NCI-H446 (cell line): ENCODE measurements around the gene GCNA.

Experiments used
- DNase-seq, 2 experiments: peaks; one replicate each; lab custom pipeline; 2025; lab: John Stamatoyannopoulos, UW

GCNA gene

DNA sequence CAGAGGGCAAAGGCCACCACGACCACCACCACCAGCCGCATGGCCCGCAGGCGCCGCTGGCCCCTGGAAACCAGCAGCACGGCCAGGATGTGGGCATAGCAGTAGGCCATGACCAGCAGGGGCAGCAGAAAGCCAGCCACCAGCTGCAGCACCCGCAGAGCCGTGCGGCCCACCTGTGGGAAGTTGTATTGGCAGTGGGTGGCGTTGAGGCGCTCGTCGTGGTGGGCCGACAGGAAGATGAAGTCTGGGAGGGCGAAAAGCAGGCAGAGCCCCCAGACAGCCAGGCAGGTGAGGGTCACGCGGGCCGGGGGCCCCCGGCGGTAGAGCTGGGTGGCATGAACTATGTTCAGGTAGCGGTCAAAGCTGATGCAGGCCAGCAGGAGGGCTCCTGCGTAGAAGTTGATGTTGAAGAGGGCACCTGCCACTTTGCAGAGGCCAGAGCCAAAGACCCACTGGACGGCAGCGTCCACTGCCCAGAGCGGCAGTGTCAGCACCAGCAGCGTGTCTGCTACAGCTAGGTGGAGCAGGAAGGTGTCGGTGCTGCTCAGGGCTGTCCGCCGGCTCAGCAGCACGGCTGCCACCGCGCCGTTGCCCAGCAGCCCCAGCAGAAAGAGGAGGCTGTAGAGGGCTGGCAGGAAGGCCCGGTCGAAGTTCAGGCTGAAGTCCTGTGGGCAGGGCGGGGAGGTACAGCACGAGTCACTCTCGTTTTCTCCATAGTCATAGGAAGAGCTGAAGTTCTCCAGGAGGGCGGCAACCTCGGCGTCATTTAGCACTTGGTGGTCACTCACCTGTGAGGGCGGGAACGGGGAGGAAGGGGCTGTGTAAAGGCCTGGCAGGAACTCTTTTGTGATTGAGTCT, 38.7 kb downstream of the GCNA start:
- no peak for DNase-seq

DNA sequence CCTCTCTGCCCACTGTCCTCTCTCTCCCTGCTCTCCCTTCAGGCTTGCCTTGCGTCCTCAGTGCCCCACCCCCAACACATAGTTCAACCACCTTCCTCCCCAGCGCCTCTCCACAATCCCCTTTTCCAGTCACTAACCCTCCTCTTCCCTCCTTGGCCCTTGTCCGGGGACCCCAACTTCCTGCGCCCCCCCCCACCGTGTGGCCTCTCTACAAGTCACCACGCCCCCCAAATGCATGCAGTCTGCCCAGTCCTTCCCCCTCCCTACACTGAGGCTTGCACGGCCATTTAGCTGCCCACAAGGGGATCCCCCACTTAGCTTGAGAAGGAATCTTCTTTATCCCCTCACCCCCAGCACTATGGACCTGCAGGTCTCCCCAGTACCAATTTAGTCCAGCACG, 39.5 kb downstream of the GCNA start:
- DNase-seq: no peak

DNA sequence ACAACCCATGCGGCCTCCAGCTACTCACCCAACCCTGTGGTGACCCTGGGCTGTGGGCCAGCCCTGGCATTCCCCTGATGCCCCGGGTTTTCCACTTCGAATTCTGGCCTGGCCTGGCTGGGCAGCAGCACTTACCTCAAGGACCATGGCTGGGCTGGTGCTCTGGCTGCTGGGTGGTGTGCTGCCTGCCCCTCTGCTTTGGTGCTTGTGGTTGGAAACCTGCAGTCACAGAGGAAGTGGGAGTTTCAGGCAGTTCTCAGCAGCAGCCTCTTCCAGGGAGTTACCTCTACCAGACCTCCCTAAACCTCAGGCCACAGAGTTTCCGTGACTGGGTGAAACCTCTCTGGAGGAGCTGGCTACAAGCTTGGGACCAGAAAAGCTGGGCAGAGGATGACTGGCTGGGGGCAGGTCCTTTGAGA, 40.1 kb downstream of the GCNA start, which contains the start of gene CXCR3:
Gene CXCR3, minus strand, starts transcription at position 209 of the 419 bp plus-strand sequence. Its CDS starts 62 bp downstream, at position 147.
- no peak for DNase-seq

DNA sequence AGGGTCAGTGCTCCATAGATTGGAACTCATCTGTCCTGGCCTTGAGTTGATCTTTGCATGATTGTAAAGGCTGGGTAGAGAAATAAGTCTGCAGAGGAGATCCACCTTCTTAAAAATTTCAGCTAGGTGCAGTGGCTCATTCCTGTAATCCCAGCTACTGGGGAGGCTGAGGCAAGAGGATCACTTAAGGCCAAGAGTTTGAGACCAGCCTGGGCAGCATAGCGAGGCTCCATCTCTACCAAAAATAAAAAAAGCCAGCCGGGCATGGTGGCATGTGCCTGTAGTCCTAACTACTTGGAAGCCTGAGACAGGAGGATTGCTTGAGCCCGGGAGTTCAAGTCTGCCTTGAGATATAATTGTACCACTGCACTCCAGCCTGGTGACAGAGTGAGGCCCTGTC, 40.5 kb downstream of the GCNA start:
- no peak for DNase-seq

DNA sequence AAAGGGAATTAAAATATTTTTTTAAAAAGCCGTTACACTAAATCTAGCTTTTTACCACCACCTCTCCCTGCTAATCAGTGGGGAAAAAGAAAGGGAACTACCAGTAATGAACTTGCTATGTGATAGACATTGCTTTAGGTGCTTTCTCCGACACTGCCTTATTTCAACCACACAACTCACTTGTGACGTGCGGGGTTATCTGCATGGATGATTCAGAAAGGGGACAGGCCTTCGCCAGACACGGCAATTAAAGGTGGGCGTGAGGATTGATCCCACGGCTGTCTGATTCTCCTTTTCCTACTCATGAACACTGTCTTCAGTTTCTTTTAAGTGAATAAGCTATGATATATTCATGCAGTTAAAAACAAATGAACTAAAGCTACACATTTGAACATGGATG, 41.0 kb downstream of the GCNA start:
- no peak for DNase-seq

DNA sequence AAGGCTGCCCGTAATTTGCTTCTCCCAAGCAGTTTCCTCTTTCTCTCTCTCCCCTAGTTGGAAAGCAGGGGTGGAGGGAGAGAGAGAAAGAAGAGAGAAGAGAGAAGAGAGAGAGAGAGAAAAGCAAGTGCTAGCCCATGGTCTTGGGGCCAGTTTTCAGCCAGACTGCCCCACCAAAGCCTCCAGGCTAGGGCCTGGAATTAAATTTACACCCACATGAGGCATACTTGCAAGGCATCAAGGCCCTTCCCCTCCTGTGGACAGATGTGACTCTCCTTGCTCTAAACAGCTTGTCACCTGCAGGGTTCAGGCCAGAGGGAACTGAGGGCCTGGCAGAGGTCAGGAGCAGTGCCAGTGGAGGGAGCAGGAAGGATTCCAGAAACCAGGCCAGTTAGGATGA, 41.7 kb downstream of the GCNA start:
- DNase-seq: no peak

DNA sequence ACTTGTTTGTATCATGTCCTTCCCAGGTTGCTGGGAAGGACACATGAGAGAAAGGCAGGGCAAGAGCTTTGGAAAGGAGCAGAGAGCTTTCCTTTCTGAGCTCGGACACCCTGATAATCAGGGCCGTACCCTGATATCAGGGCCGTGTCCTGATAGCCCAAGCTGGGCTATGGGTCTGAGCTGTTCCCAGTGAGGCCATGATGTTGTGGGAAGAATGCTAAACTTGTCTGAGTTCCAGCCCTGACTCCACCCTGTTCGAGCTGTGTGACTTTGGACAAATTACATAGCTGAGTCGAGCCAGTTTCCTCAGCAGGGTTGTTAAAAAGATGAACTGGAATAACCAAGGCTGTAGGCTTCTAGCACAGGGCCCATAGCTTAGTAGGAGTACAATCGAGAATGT, 43.4 kb downstream of the GCNA start:
- no peak for DNase-seq

DNA sequence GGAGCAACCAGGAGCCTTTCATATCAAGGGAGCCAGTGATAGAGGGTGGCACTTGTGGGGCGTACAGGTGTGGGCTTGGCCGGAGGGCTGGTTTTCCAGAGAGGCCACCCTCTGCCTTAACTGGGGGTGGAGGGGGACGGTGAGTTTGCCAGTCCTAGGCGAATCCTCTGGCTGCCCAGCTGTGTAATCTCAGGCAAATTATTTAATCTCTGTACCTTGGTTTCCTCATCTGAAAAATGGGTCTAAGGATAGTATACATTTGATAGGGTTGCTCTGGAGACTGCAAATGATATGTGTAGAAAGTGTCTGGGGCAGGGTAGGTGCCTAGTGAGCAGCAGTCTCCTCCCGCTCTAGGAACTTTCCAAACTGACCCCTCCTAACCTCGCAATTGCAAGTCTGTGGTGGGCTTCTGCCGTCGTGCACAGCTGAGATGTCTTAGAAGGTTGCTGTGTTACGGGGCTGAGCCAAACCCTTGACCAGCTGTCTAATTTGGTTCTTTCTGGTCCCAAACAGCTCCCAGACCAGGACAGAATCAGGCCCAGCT, 43.9 kb downstream of the GCNA start:
- no peak for DNase-seq

DNA sequence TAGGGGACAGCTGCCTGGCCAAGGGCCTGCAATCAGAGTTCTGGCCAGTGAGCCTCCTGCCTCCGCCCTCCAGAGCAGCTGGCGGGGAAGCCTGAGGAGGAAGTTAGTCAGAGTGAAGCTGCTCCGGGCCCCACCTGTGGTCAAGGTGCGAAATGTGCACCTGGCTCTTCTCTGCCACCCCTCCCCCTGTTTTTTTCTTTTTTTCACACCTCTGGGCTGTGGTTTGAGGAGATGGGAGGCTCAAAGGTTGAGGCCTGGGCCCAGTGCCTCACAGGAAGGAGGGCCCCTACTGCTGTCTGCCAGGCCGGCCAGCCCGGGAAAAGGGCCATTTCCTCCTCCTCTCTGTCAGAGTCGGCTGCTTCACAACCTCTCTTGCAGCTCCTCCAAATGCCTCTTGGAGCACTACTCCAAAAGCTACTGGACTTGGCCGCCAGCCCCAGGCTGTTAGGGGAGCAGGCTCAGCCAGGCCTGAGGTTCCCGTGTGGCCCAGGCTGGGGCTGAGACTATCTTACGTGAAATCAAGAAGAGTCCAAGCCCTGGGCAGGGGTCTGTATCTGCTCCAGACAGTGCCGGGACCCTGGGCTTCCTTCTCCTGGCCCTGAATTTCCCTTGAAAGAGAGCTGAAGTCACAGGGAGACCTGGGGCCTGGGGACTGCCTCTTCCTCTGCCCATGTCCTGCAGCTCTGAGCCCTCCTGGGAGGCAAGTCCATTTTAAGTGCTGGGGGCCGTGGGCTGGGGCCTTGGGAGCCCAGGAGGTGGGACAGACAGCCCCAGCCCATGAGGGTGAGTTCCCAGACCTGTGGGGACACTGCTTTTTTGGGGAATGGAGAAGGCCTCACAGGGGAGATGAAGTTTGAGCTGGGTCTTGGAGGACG, 44.6 kb downstream of the GCNA start:
- DNase-seq: peak; percentile 15 to 67

DNA sequence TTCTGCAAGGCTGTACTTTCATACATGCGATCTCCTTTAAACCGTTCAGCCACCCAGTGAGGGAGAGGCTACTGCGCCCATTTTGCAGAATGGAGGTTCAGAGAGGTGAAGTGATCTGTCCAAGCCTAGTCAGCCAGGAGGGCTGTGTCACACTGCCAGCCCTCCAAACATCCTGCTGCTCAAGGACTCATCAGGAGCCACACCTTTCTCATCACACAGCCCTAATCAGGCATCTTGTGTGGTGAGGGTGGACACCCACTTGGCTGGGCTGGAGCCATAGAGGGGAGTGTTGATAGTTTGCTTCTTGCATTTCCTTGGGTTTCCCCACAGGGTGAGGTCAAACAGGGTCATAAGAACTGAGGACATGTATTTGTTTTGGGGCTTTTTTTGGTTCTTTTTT, 45.5 kb downstream of the GCNA start:
- DNase-seq: no peak

DNA sequence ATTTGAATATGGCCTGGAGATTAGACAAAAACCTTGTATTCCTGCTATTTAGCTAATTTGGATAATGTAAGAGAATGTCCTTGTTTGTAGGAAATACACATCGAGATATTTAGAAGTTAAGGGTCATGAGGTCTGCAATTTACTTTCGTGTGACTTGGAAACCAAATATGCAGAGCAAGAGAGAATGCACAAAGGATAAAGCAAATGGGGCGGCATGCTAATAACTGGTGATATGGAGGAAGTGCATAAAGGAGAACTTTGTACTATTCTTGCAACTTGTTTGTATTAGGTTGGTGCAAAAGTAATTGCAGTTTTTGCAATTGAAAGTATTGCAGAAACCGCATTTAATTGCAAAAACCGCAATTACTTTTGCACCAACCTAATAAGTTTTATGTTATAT, 47.2 kb downstream of the GCNA start:
- no peak for DNase-seq

DNA sequence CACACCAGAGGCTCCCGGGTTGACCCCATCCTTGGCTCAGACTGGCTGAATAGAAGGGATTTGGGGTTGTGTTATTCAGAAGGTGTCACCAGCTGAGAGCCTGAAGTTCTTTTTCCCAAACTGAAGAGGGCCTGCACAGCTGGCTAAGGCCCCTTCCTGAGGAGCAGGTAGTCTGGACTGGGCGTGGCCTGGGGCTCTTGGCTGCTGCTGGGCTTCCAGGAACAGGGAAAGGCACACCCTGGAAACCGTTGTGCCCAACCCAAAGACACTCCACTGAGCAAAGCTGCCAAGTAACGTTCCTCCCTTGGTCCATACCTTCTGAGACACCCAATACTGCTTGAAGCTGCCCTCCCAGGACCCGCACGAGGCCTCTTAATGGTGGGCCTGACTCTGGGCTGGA, 48.3 kb downstream of the GCNA start:
- no peak for DNase-seq

DNA sequence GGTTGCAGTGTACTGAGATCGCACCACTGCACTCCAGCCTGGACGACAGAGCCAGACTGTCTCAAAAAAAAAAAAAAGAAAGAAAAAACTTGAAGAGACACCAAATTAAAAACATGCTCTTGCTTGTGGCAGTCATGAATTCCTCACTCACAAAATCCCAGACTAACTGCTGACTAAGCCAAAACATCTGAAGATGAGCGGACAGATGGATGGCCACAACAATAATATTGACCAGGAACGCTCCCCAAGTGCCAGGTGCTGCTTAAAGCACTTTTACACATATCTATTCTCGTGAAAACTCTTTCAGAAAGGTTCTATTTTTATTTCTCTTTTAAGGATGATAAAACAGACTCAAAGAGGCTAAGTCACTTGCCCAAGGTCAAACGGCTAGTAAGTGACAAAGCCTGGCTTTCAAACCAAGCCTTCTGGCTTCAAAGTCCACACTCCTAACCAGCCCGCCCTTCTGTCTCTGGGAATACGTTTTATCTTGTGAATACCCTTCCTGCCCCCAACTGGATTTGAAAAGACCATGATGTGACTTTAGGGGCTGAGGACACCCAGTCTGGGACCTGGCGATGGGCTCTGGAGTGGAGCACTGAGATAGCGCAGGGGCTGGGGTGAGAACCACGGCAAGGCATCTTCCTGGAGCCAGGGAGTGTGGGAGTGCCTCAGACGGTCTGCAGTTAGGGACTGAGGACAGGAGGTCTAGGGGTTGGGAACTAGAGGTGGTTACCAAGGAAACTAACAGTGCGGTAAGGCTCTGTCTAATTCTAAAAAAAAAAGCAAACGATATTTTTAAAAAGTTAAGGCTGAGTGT, 49.6 kb downstream of the GCNA start:
- no peak for DNase-seq

DNA sequence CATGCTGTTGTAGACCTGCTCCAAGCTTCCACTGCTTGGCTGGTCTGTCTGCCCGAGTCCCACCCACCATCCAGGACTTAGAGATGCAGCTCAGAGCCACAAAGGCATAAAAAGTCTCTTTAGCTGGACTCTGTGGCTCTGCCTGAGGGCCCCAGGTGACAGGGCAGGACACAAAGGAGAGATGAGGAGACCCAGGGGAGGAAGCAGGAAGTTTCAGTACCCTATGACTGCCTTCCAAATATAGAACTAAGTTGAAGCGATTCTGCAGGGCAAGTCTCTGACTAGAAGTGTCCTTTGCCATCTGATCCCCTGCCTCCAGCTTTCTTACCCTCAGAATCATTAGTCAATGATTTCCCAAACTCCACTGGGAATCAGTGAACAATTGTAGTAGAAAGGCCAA, 51.2 kb downstream of the GCNA start:
- DNase-seq: no peak

DNA sequence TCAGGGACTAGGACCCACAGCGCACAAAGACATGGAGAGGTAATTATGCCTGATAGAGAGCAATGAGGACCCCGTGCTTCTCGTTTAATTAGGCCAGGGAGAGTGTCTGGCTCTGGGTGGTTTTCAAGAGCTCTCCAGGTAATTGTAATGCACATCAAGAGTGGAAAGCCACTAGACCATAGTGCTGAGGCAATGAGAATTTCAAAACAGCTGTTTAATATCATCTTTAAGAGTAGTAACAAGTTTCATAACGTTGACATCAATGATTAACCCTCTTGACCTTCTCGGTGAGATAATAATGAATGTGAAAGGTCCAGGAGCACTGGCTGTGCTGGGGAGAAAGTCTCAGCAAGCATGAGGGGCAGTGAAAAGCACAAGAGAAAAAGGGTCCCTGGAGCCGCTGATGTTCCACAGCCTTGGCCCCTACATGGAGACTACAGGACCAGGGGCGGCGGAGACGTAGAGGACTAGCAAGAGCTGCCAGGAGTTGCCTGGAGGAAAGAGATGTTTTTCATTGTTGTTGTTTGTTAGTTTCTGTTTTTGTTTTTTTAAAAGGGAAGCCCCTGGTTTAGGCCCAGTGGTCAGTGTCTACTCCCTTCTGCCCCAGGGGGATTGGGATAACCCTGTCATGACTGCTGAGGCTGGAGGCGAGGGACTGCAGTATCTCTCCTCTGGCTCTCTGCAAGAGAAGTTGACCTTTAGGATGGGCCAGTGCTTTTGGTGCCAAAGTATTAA, 54.9 kb downstream of the GCNA start:
- no peak for DNase-seq

DNA sequence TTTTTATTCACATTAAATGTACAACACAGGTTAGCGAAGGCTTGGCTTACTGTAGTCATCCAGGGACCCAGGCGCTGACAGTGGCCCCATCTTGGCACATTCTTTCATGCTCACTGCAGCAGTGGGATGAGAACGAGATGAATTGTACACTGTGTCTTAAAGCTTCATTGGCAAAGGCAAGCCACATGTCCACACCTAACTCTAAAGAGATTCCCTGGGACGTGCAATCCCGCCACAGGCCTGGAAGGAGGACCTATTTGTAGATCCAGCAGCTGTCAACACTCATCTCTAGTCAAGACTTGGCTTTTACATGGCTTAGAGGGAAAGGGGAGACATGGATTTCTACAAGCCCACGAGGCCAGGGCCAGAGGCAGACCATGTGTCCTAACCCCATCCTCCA, 56.1 kb downstream of the GCNA start:
- no peak for DNase-seq

DNA sequence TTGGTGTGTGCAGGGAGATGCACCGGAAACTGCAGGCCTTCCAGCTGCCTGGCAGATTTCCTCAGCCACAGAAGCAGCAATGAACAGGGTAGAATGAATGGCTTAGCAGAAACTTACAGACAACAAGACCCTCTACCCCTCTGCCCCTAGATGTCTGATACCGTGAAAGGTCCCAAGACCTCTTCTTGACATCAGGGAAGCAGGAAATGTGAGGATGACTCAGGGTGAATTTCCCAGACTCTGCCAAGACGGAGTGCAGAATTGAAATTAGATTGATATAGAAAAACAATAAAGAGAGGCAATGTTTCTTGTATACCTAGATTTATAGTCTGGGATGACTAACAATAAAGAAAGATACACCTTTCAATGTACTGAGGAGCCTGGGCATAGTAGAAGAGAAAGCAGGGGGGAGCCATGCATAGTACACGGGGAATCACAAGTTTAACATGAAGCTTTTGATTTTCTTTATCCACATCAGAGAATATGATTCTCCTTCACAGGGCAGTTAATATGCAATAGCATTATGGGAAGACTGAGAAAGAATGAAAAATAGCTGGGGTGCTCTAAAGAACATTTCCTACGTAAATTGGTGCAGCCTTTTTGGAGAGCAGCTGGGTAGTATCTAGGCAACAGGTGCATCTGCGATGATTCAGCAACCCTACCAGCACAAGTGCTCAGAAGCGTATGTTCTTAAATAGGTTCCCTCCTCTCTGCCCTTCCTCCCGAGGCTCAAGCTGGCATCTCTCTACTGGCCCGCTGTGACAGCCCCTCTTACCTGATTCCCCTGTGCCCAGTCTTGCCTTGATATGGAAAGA, 58.4 kb downstream of the GCNA start:
- DNase-seq: no peak

DNA sequence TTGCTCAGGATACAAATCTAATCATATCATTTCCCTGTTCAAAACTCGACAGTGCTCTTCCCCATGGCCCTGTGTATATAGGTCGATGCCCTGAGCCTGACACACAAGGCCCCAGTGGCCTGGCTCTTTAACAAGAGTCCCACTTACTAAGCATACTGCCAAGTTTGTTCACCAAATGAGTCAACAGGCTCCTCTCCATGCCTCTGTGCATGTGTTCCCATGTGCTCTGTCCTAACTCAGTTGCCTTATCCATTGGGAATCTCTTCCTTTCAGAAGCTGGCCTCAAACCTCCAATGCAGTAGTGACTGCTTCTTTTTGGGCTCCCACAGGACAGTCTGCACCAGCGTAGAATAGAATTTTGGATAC, 59.0 kb downstream of the GCNA start:
- no peak for DNase-seq

DNA sequence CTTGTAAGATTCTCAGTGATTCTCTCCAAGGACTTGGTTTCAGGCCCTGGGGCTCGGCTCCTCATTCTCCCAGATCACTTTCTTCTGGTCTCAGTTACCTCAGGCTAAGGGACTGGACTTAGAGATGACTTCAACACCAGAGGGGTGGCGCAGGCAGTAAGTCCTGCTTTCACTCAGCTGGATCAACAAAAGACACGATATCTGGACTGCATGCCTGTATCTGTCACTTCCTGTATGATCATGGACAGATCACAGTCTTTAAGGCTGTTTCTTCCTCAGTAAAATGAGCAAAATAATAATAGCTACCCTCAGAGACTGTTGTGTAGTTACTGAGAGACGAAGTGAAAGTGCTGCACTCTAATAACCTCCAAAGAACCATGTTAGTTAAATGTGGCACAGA, 59.6 kb downstream of the GCNA start:
- DNase-seq: no peak

DNA sequence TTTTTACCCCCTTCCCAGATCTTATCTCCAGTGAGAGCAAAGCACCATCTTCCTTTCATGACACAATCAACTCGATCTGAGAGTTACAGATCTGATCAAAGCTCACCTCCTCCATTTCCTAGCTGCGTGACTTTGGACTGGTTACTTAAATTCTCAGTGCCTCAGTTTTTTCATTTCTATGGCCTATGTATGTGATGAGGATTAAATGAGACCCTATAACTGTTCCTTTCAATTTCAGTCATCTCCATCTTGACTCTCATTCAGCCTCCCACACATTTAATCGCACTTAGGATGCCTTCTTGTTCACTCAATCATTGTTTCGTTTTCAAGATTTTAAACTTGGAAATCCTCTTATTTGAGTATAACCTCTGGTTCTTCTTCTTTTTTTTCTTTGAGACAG, 60.2 kb downstream of the GCNA start:
- no peak for DNase-seq
